Testis (tissue), 2 donors: Measurements from ENCODE around the gene SAP130.

Experiments used
- CTCF ChIP-seq, 3 experiments: fragments of 450-650 bp in 2 of 3; fragments of 200-600 bp in 1 of 3; sonication (generic) in 1 of 3; IDR thresholded peaks; one replicate each; pipeline ENCODE4 v1.5.1; 2016 to 2019; ENCODE audit warnings: antibody characterized with exemption in 3 of 3, mild to moderate bottlenecking in 2 of 3, moderate library complexity in 1 of 3
- POLR2A ChIP-seq: fragments of 450-650 bp; IDR thresholded peaks from one replicate; pipeline ENCODE4 v1.6.1; 2017; ENCODE audit warnings: antibody characterized with exemption, mild to moderate bottlenecking, moderate library complexity

GRCh38 chr2:128028668-128029054 lies 802 bp upstream of the SAP130 start:
- TF ChIP-seq CTCF (IDR thresholded peaks at IDR 0.05) (no peak), POLR2A (no peak)
